NK-92 (cell line): ENCODE measurements around the gene SCYGR8.

Experiments used
- DNase-seq: peaks from one replicate; lab custom pipeline; 2025; ENCODE audit not compliant: unreplicated experiment; lab: John Stamatoyannopoulos, UW

Gene SCYGR8

GRCh38 chr2:227761740-227762476 is 16.2 kb downstream of the SCYGR8 start:
- DNase-seq: no peak

DNA sequence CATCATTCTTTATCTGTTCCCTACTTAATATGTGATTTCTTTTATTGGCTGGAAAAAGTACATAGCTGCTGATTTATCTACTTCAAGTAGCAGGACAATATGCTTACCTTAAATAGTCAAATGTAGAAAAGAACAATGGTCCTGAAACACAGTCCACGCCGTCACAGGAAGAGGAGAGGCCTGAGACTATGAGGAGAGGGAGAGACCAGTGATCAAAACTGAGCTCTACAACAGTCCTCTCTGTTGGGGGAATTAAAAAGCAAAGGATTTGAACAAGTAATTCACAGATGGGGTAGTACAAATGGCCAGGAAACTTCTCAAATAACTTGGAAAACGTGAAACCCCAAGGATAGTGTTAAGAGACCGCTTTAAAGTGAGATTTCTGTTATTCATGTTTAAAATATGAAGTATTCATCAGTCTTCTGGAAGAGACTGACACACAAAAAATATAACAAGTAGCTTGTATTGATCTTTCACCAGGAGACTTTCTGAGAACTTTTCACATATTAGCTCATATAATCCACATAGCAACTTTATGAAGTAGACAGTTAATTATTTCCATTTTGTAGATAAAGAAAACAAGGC is 20.2 kb downstream of the SCYGR8 start:
- DNase-seq: no peak

- DNase-seq: no peak
These were observed 20.7 kb downstream of the SCYGR8 start for GRCh38 chr2:227766373-227766883.

GRCh38 chr2:227767830-227768229 is 22.1 kb downstream of the SCYGR8 start:
- no peak for DNase-seq

- no peak for DNase-seq
These were observed 26.5 kb downstream of the SCYGR8 start for GRCh38 chr2:227772197-227772661.

- DNase-seq: no peak
These were observed 27.2 kb downstream of the SCYGR8 start for GRCh38 chr2:227772932-227773331.

- no peak for DNase-seq
These were observed 28.4 kb downstream of the SCYGR8 start for GRCh38 chr2:227774011-227774624.

- no peak for DNase-seq
These were observed 29.5 kb downstream of the SCYGR8 start for GRCh38 chr2:227774895-227775842.

DNA sequence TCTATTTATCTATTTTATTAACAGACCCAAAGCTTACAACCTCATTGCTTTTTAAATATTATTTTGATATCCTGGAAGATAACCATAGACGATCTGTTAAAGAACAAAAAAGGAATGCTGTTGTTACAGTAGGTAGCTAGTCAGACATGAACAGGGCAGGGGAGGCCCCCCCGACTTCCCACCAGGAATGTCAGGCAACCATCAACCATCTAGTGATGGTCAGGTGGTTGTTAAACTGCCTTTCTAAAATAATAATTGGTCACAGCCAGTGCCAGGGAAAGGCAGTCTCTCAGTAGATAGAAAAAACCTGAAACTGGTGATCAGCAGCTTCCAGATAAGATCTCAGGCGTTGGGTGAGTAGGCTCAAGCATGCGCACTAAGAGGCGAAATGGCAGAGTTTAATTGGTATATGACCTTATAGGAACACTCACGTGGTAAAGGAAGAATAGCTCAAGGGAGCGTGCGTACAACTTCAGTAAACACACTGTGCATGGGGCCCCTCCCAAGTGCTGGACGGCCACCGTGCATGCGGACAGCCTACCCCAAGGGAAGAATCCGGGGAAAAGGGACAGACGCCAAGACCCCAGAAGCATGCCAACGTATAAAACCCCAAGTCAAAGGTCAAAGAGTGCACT is 35.4 kb downstream of the SCYGR8 start:
- DNase-seq: no peak

DNA sequence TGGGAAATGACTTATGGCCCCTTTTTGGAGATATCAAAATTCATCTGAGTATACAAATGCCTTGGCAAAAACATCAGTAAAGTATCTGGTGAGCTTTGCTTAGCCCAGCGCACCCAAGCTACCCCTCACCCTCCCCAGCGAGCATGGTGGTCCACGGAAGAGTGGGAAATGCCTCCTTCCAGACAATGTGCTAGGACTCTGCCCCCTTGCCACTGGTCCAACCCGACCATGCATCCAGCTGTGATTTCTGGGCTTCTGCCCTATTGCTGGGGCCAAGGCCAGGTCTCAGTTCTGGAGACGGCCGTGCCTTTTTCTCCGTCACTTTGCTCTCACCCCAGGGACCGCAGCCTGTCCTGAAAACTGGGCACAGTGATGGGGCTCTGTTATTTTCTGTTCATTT is 36.1 kb downstream of the SCYGR8 start:
- no peak for DNase-seq

DNA sequence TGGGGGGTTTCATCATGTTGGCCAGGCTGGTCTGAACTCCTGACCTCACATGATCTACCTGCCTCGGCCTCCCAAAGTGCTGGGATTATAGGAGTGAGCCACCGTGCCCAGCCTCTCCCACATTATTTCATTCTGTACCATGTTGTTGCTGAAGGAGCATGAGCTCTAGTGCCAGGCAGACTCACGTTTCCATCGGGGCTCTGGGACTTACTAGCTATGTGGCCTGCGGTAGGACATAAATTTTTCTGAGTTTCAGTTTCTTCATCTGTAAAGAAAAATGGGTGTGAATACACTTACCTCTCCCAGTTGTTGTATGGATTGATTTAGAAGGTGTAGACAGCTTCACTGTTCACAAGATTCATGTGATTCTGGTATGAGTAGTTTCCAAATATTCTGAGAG is 37.1 kb downstream of the SCYGR8 start:
- no peak for DNase-seq

DNA sequence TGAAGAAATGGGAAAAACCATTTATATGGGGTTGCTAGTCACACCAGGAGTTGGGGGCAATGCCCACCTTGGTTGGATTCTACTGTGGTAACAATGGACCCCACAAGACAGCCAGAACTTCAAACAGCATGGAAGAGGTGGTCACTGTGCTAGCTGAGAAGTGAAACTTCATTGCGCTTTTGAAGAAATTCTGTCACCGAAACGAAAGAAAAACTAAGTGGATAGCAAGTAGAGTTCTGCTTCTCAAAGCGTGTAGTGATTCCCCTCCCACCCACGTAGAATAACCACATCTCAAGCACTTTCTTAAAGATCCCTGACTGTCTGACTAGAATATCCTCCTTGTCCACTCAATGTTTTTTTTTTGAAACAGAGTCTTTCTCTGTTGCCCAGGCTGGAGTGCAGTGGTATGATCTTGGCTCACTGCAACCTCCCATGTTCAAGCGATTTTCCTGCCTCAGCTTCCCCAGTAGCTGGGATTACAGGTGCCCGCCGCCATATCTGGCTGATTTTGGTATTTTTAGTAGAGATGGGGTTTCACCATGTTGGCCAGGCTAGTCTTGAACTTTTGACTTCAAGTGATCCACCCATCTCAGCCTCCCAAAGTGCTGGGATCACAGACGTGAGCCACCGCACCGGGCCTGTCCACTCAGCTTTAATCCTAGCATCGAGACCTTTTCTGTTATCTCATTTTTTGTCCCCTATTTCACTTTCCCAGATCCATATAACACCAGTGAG is 37.9 kb downstream of the SCYGR8 start:
- no peak for DNase-seq

- DNase-seq: no peak
These were observed 39.6 kb downstream of the SCYGR8 start for GRCh38 chr2:227785293-227785692.

- no peak for DNase-seq
These were observed 42.9 kb downstream of the SCYGR8 start for GRCh38 chr2:227788561-227789018.

GRCh38 chr2:227789803-227790202 is 44.1 kb downstream of the SCYGR8 start:
- DNase-seq: no peak

DNA sequence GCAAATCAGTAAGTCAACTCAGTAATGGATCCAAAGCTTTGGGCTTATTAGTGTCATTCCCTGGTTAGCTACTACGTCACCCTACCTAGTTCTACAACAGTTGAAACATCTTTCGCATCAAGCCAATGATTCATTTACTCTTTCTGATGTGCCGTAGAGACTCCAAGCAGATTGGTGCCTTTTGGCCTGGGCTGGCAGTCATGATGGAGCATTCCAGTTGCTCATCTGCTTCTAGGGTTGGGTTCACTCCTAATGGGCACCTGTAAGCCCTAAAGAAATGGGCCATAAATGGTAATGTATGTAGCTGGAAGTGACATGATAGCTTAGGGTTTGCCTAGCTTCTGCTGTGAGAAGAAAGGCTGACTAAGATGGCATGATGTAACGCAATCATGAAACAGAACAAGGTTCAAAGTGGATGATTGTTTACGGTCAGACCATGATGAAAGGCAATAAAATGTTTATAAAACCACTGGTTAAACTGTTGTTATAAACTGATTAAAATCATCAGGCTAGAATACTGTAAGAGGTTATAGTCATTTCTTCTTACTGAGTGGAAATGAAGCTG is 47.5 kb downstream of the SCYGR8 start:
- DNase-seq: no peak
